ENCODE data around the gene ZMPSTE24. TPM values are rescaled to one million over a fixed set of nuclear protein-coding genes. Genes with fewer than 3 reads are reported as not detected.

ZMPSTE24 gene
- total and polyA plus RNA-seq, 12 donors: 14.2 to 100 (median 42.2) TPM

- Histone ChIP-seq H3K36me3 (replicated peaks in 1 of 2) (no peaks in the 10 kb centered on the region), H3K27ac (no peak overlapping the region), H3K4me3 (no peak overlapping the region), H3K4me1 (replicated peaks in 1 of 2) (no peaks in the 10 kb centered on the region), H3K27me3 (no peaks in the 10 kb centered on the region), H3K9me3 (replicated peaks in 1 of 3) (no peaks in the 10 kb centered on the region)
- TF ChIP-seq POLR2A (IDR thresholded peaks at IDR 0.05) (no peak), CTCF (IDR thresholded peaks at IDR 0.05) (no peak)
- WGBS, 4 donors: 86 to 95% (median 93%) methylated on average over 7 to 13 of the region's 13 CpGs
- intact Hi-C loops (cut with DNase I): no loop called here
- peak in 1 of 7 donors; percentile 15 for DNase-seq
These were observed 44.4 kb downstream of the ZMPSTE24 start for GRCh38 chr1:40302475-40302874.

GRCh38 chr1:40303051-40303771 is 45.2 kb downstream of the ZMPSTE24 start:
- H3K27me3 ChIP-seq: no peaks in the 10 kb centered on the region
- H3K4me3 ChIP-seq: no peak overlapping the region
- no peaks in the 10 kb centered on the region for H3K9me3 ChIP-seq (replicated peaks in 1 of 3)
- intact Hi-C loops (cut with DNase I): no loop called here
- no peak overlapping the region for H3K27ac ChIP-seq
- WGBS, 4 donors: 68 to 94% (median 83%) methylated on average over 11 to 38 of the region's 38 CpGs
- H3K36me3 ChIP-seq (replicated peaks in 1 of 2): no peaks in the 10 kb centered on the region
- H3K4me1 ChIP-seq (replicated peaks in 1 of 2): no peaks in the 10 kb centered on the region
- peak in 1 of 7 donors; percentile 25 for DNase-seq
- TF ChIP-seq POLR2A (IDR thresholded peaks at IDR 0.05) (no peak), CTCF (IDR thresholded peaks at IDR 0.05) (no peak)

GRCh38 chr1:40303790-40304189 is 45.8 kb downstream of the ZMPSTE24 start:
- TF ChIP-seq POLR2A (IDR thresholded peaks at IDR 0.05): no peak
- no peak for TF ChIP-seq CTCF (IDR thresholded peaks at IDR 0.05)

DNA sequence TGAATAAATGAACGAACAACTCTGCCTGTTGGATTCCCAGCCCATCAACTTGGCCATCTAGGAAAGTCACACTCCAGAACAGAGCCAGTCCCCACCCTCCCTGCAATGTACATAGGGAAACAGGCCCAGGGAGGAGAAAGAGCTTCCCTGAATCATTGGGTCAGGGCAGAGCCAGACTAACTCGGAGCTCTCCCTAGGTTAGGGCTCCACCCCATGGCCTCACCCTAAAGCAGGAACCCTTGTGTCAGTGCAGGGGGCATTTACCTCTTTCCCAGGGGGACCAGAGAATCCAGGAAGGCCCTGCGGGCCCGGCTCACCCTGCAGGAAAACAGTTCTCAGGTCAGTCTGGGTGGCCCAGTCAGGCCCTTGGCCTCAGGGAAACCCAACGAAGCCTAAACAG is 47.4 kb downstream of the ZMPSTE24 start:
- H3K4me1 ChIP-seq (replicated peaks in 1 of 2): peaks cover 0 to 6% of the 10 kb centered on the region in 2 donors
- no peaks in the 10 kb centered on the region for H3K27me3 ChIP-seq
- DNase-seq: peak in 2 of 7 donors; percentile 23 to 41
- no peak for TF ChIP-seq POLR2A (IDR thresholded peaks at IDR 0.05)
- peak in 2 of 6 experiments; percentile 3 to 28 for TF ChIP-seq CTCF (IDR thresholded peaks at IDR 0.05)
- no peaks in the 10 kb centered on the region for H3K9me3 ChIP-seq (replicated peaks in 1 of 3)
- H3K36me3 ChIP-seq (replicated peaks in 1 of 2): no peaks in the 10 kb centered on the region
- no peak overlapping the region for H3K27ac ChIP-seq
- no peak overlapping the region for H3K4me3 ChIP-seq
- WGBS, 4 donors: 76 to 89% (median 85%) methylated on average over 4 to 5 of the region's 5 CpGs
- intact Hi-C loops (cut with DNase I): no loop called here

More at GRCh38 chr1:40303790-40304189, 45.8 kb downstream of the ZMPSTE24 start:
- peaks cover 0 to 5% of the 10 kb centered on the region in 2 donors for H3K4me1 ChIP-seq (replicated peaks in 1 of 2)
- no peaks in the 10 kb centered on the region for H3K36me3 ChIP-seq (replicated peaks in 1 of 2)
- no peak overlapping the region for H3K27ac ChIP-seq
- no peaks in the 10 kb centered on the region for H3K9me3 ChIP-seq (replicated peaks in 1 of 3)
- no peaks in the 10 kb centered on the region for H3K27me3 ChIP-seq
- intact Hi-C loops (cut with DNase I): no loop called here
- no peak for DNase-seq
- 68 to 75% (median 71%) methylated on average over 12 to 33 of the region's 33 CpGs for WGBS, 4 donors
- no peak overlapping the region for H3K4me3 ChIP-seq

Measured in adrenal gland (tissue), 12 donors.